DOHH2 (cell line): ENCODE data around the gene C2CD3.

ENCODE experiments used
- H3F3A ChIP-seq: fragments of 200-600 bp; sonication (generic), shearing (Covaris generic); 2 replicates; pipeline ENCODE4 v1.6.0; 2016; ENCODE audit warnings: antibody characterized with exemption, mild to moderate bottlenecking; ENCODE audit not compliant: control insufficient read depth, insufficient read depth
- H3K27ac ChIP-seq: fragments of 200-600 bp; sonication (generic); 2 replicates; pipeline ENCODE4 v1.5.1; 2014; ENCODE audit warnings: low read depth, mild to moderate bottlenecking, low read length, moderate library complexity
- H3K27me3 ChIP-seq: fragments of 200-600 bp; sonication (generic); 2 replicates; pipeline ENCODE4 v1.6.1; 2014; ENCODE audit warnings: mild to moderate bottlenecking, low read length, mixed read lengths; ENCODE audit not compliant: control insufficient read depth
- H3K36me3 ChIP-seq: fragments of 200-600 bp; sonication (generic); 2 replicates; pipeline ENCODE4 v1.6.1; 2014; ENCODE audit warnings: mild to moderate bottlenecking, low read length, moderate library complexity, mixed read lengths; ENCODE audit not compliant: control insufficient read depth
- H3K4me1 ChIP-seq: fragments of 200-600 bp; sonication (generic); 2 replicates; pipeline ENCODE4 v1.6.1; 2014; ENCODE audit warnings: mild to moderate bottlenecking, low read length, mixed read lengths; ENCODE audit not compliant: control insufficient read depth
- H3K4me2 ChIP-seq: fragments of 200-600 bp; sonication (generic); 2 replicates; pipeline ENCODE4 v1.6.0; 2014; ENCODE audit warnings: mild to moderate bottlenecking, low read length, moderate library complexity
- H3K4me3 ChIP-seq: fragments of 200-600 bp; sonication (generic); 2 replicates; pipeline ENCODE4 v1.5.1; 2014; ENCODE audit warnings: mild to moderate bottlenecking, low read length, mixed read lengths
- H3K79me2 ChIP-seq: fragments of 200-600 bp; sonication (generic); 2 replicates; pipeline ENCODE4 v1.6.1; 2014; ENCODE audit warnings: mild to moderate bottlenecking, low read length, mixed read lengths; ENCODE audit not compliant: control insufficient read depth
- H3K9me2 ChIP-seq: fragments of 200-600 bp; sonication (generic); replicated peaks from 2 replicates; pipeline ENCODE4 v1.6.1; 2014; ENCODE audit warnings: mild to moderate bottlenecking, low read length, mixed read lengths; ENCODE audit not compliant: control insufficient read depth
- H3K9me3 ChIP-seq: fragments of 200-600 bp; sonication (generic); 2 replicates; pipeline ENCODE4 v1.6.1; 2014; ENCODE audit warnings: antibody characterized with exemption, low read length, mixed read lengths; ENCODE audit not compliant: control insufficient read depth, insufficient read depth
- H4K20me1 ChIP-seq: fragments of 200-600 bp; sonication (generic); 2 replicates; pipeline ENCODE4 v1.6.0; 2014; ENCODE audit warnings: low read depth, mild to moderate bottlenecking, antibody characterized with exemption, low read length, moderate library complexity; ENCODE audit not compliant: control insufficient read depth, insufficient read depth
- EZH2phosphoT487 ChIP-seq: fragments of 200-600 bp; sonication (generic); IDR thresholded peaks from 2 replicates; pipeline ENCODE4 v1.6.1; 2017; ENCODE audit warnings: borderline replicate concordance, mild to moderate bottlenecking, antibody characterized with exemption, low read length, moderate library complexity, mixed read lengths
- TF ChIP-seq, protein P1 (sequence below): fragments of 200-600 bp; sonication (generic); IDR thresholded peaks from one replicate; pipeline ENCODE4 v1.5.1; 2014; ENCODE audit warnings: antibody characterized with exemption, mild to moderate bottlenecking, low read depth, low read length; ENCODE audit not compliant: poor library complexity, severe bottlenecking

The C2CD3 gene

DNA sequence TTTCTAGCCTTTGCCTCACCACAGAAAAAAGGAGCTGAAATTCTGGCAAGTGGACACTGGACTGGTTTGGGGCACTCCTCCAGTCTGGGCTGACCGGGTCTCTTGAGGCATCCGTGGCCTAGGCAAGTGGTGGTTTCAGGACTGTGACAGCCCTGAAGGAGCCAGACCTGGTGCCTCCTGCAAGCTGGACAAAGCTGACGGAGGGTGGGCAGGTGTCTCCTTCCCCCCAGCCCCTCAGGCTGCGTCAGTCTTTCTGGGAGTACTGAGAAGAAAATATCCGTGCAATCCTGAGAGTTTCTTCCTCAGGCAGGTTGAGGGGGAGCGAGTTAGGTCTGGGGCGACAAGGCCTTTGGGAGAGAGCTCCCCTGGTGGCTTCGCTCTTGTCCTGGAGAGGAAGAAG lies 157.7 kb downstream of the C2CD3 start:
- Histone ChIP-seq H3K79me2 (no peaks in the 10 kb centered on the region), H3K9me2 (no peaks in the 10 kb centered on the region), H3K4me1 (peaks cover 42% of the 10 kb centered on the region), H3K36me3 (peaks cover 12% of the 10 kb centered on the region), H3K4me2 (no peak overlapping the region), H3K27ac (no peak overlapping the region), H3K9me3 (no peaks in the 10 kb centered on the region), H3K27me3 (no peaks in the 10 kb centered on the region), H4K20me1 (no peaks in the 10 kb centered on the region), H3F3A (no peaks in the 10 kb centered on the region), H3K4me3 (no peak overlapping the region)
- TF ChIP-seq EZH2phosphoT487: no peak
- TF ChIP-seq, protein P1, sequence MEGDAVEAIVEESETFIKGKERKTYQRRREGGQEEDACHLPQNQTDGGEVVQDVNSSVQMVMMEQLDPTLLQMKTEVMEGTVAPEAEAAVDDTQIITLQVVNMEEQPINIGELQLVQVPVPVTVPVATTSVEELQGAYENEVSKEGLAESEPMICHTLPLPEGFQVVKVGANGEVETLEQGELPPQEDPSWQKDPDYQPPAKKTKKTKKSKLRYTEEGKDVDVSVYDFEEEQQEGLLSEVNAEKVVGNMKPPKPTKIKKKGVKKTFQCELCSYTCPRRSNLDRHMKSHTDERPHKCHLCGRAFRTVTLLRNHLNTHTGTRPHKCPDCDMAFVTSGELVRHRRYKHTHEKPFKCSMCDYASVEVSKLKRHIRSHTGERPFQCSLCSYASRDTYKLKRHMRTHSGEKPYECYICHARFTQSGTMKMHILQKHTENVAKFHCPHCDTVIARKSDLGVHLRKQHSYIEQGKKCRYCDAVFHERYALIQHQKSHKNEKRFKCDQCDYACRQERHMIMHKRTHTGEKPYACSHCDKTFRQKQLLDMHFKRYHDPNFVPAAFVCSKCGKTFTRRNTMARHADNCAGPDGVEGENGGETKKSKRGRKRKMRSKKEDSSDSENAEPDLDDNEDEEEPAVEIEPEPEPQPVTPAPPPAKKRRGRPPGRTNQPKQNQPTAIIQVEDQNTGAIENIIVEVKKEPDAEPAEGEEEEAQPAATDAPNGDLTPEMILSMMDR: no peak

DNA sequence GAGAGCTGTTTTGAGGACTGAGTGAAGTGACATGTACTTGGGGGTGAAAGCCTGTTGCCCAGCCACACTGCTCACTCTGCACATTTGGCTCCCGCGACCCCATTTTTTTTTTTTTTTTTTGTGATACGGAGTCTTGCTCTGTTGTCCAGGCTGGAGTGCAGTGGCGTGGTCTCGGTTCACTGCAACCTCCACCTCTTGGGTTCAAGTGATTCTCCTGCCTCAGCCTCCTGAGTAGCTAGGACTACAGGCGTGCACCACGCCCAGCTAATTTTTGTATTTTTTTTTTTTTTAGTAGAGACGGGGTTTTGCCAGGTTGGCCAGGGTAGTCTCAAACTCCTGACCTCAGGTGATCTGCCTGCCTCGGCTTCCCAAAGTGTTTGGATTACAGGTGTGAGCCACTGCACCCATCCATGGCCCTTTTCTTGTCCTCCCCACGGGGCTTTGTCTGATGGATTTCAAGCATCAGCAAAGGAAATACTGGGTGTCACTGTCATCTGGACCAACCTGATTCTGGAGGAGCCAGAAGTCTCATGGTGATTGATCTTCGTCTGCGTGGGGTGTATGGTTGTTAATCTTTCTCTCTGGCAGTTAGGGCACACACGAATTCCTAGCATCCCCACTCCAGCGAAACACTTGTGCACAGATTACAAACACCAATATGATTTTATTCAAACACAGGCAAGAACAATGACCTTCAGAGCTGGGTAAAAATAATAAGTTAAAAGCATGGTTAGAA lies 158.6 kb downstream of the C2CD3 start:
- H3K4me3 ChIP-seq: no peak overlapping the region
- H3K79me2 ChIP-seq: no peaks in the 10 kb centered on the region
- H3K4me2 ChIP-seq: no peak overlapping the region
- H3K4me1 ChIP-seq: peaks cover 42% of the 10 kb centered on the region
- TF ChIP-seq, protein P1: no peak
- TF ChIP-seq EZH2phosphoT487: no peak
- H3K9me3 ChIP-seq: no peaks in the 10 kb centered on the region
- no peaks in the 10 kb centered on the region for H3K9me2 ChIP-seq
- no peak overlapping the region for H3K27ac ChIP-seq
- H3K36me3 ChIP-seq: peaks cover 7% of the 10 kb centered on the region
- no peaks in the 10 kb centered on the region for H4K20me1 ChIP-seq
- no peaks in the 10 kb centered on the region for H3K27me3 ChIP-seq
- no peaks in the 10 kb centered on the region for H3F3A ChIP-seq

- Histone ChIP-seq H3K4me2 (no peak overlapping the region), H3K27me3 (no peaks in the 10 kb centered on the region), H3F3A (no peaks in the 10 kb centered on the region), H3K4me3 (no peak overlapping the region), H3K36me3 (peaks cover 7% of the 10 kb centered on the region), H3K9me2 (no peaks in the 10 kb centered on the region), H3K9me3 (no peaks in the 10 kb centered on the region), H3K27ac (no peak overlapping the region), H4K20me1 (no peaks in the 10 kb centered on the region), H3K4me1 (peaks cover 42% of the 10 kb centered on the region), H3K79me2 (no peaks in the 10 kb centered on the region)
- TF ChIP-seq, protein P1: no peak
- TF ChIP-seq EZH2phosphoT487: no peak
Measured at GRCh38 chr11:74011360-74012073, 159.3 kb downstream of the C2CD3 start.
